ENCODE data around the gene TRAK1.

TRAK1 gene

GRCh38 chr3:42128526-42128925, 37.4 kb downstream of the TRAK1 start:
- DNase-seq = no peak

GRCh38 chr3:42129014-42129953, 38.1 kb downstream of the TRAK1 start:
- no peak for DNase-seq

DNA sequence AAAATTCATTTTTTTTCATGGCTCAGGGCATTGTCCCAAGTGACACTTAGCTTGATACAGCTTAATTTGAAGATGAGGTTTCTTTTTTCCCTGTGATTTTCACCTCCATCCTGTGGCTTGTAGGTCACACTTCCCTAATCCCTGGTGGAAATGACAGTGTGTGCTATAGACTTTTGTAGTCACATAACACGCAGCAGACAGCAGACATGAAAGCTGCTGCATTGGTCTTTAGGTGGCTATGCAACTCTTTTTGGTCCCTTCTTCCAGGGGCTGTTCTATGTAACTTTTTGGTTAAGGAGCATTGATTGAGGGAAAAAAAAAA, 38.8 kb downstream of the TRAK1 start:
- DNase-seq = no peak

GRCh38 chr3:42130329-42131070, 39.3 kb downstream of the TRAK1 start:
- DNase-seq = no peak

GRCh38 chr3:42133500-42134298, 42.5 kb downstream of the TRAK1 start:
- no peak for DNase-seq

GRCh38 chr3:42134867-42135464, 43.8 kb downstream of the TRAK1 start:
- no peak for DNase-seq

GRCh38 chr3:42139621-42140453, 48.7 kb downstream of the TRAK1 start:
- no peak for DNase-seq

DNA sequence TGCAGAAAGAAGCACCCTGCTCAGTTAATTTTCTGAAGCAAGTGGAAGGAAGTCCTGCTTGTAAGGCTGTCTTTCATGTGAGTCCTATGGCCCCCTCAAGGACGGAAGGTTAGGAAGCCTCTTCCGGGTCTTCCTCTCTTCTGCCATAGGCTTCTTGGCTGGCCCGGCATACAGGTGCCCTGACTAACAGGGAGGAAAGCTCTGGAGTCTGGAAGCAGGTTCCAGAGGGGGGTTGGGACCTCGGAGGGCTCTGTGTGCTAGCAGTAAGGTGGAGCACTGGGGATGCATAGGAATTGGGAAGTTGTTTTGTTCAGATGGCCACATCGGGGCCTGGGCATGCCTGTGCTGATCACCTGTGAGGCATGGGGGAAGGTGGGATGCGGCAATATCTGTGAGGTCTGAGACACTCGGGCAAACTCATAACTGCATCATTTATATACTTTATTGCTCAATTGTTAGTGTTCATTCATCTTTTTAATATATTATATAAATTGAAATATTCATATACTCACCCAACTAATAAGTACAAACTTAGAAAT, 49.6 kb downstream of the TRAK1 start:
- DNase-seq = no peak

DNA sequence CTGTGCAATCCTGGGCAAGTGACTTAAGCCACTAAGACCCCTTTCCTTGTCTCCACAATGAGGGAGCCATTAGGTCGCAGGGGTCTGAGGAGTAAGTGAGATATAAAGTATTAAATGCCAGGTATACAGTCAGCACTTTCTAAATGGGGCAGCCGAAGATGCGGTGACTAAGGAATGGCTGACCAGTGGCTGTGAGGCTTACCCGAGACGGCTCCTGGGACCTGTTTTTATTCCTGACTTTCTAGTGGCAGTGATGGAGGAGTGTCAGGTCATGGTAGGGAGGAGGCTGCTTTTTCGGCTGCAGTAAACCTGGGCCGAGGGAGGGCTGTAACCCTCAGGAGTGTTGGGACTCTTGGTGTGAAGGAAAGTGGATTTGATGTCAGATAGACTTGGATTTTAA, 52.3 kb downstream of the TRAK1 start:
- no peak for DNase-seq

DNA sequence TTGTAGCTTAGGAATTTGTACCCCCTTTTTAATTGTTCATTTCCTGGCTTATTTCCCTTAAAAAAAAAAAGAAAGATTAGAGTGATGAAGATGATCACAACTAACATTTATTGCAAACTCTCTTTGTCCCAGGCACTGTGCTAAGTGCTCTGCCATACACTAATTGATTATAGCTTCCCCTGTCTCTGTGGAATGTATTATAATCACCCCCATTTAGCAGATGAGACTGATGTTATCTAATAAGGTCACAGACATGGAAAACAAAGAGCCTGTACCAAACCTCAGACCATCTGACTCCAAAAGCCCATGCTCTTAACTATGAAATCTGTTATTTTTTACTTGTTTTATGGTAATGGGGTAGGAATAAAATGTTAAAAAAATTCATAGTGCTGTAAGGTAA, 53.1 kb downstream of the TRAK1 start:
- DNase-seq = no peak

DNA sequence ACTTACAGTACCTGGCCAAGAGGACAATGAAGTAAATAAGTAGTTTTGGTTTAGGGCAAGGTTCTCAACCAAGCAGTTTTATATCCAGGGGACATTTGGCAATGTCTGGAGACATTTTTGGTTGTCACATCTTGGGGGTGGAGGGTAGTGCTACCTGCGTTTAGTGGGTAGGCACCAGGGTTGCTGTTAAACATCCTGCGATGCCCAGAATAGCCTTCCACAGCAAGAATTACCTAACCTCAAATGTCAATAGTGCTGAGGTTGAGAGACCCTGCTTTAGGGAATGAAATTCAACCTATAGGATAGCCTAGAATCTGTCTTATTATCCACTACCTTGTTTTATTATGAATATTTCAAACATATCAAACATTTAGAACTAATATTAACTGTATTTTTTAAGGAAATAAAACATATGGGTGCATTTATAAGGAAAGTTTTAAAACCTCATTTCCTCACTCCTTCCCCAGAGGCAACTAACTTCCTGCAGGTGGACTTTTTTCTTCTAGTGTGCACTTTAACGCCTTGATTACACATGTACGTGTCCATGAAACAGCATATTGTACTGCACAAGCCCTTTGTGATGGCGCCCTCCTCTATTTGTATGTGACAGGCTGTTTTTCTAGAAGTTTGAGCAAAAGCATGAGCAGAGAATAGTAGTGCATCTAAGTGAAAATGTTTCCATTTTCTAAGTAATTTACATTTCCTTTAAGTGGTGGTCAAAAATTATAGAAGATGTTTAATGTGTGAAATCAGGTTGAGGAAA, 57.1 kb downstream of the TRAK1 start:
- DNase-seq = no peak

GRCh38 chr3:42148982-42149432, 57.9 kb downstream of the TRAK1 start:
- DNase-seq = no peak

GRCh38 chr3:42149532-42149931, 58.4 kb downstream of the TRAK1 start:
- DNase-seq = no peak

GRCh38 chr3:42149975-42150374, 58.8 kb downstream of the TRAK1 start:
- DNase-seq = no peak

DNA sequence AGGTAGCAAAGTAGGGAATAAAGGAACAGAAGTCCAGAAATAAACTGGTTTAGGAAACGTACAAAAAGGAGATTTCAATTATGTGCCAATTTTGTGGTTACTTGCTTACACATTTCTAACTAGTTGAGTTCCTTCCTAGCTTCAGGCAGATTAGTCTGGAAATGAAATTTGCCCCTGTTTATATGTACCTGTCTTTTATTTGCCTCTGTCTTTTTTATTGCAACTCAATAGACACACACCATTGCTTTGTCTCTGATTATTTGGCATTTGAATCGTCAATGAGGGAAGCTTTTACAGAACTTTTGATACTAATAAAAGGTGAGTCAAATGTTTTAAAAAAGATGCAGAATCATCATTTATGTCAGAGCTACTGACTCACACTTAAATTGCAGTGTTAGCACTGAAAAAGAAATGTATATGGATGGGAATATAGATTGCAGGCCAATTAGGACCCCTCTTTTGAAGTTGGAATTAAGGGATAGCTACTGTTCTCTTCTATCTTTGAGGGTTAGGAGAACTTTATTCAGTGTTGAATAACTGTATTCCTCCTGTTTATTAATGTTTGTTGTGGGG, 60.5 kb downstream of the TRAK1 start:
- DNase-seq = no peak

- no peak for DNase-seq
Measured at GRCh38 chr3:42152193-42152592, 61.0 kb downstream of the TRAK1 start.

- no peak for DNase-seq
Measured at GRCh38 chr3:42153039-42153438, 61.9 kb downstream of the TRAK1 start.

DNA sequence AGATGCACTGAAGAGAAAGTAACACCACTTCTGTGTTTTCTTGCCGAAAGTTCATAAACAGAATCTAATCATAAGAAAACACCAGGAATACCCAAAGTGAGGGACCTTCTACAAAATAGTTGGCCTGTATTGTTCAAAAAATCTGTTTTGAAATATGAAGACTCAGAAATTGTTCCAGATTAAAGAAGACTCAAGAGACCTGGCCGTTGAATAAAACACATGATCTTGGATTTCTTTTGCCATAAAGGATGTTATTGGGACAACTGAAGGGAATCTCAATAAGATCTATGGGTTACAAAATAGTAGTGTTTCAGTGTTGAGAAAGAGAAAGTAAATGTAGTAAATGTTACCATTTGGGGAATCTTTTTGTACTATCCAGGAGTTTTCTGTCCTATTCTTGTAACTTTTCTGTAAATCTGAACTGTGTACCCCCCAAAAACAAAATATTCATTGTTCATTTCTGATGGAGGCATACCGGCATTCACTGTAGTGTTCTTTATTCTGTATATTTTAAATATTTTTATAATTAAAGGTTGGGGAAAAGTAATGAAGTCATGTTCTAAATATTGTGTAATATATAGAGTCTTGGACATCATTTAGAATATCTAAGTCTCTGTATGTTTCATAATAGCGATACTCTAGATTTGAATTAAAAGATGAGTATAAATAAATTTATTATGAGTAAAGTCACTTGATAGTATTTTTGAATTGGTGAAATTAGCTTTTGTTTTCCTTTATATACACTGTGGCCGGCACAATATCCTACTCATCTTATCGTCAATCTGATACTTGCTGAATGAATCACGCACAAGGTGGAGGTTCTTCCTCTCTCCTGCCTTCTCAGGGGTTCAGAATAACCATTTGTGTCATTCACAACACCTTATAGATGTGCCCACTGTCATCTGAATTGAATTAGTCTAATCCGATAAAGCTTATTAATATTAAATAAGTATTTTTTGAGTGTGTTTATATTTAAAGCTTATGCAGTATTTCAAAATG, 66.7 kb downstream of the TRAK1 start:
- DNase-seq = no peak

- no peak for DNase-seq
Measured at GRCh38 chr3:42159147-42159546, 68.0 kb downstream of the TRAK1 start.

Measured in activated naive CD4-positive, alpha-beta T cell treated with anti-CD3 and anti-CD28 coated beads, Interleukin-2, amount 50 U/mL, for 16 hours (primary cell).